ENCODE data around the gene NACC2.

The NACC2 gene

DNA sequence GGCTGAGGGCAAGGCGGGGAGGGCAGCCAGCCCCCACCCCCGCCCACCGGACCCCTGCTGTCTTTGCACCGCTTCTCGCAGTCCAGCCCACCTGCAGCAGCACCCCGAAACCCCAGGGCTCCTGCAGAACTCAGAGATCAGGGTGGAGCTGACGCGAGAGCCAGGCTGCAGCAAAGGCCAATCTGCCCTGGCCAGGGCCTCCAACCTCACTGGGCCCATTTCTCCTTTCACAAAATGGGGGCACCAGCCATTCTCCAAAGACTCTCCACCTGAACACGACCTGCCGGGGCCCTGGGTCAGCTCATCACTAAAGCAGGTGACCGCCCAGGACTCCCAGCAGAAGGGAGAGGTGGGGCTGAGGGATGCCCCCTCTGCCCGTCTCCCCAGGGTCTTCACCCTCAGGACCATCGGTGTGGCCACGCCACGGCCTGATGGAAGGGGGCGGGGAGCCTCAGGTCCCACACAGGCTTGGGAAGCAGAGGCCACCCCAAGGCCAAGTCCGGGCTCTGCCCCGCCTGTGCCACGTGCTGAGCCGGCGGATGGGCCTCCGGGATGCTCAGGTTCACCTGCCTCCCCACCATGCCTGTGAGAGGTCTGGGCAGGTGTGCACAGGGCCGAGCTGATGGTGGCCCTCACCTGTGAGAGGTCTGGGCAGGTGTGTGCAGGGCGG is 13.1 kb downstream of the NACC2 start:
- H3K27ac ChIP-seq = no peak overlapping the region
- H3K27me3 ChIP-seq (ENCODE audit: control insufficient read depth, insufficient read depth, low read length) = no peaks in the 10 kb centered on the region
- TF ChIP-seq, protein P1, sequence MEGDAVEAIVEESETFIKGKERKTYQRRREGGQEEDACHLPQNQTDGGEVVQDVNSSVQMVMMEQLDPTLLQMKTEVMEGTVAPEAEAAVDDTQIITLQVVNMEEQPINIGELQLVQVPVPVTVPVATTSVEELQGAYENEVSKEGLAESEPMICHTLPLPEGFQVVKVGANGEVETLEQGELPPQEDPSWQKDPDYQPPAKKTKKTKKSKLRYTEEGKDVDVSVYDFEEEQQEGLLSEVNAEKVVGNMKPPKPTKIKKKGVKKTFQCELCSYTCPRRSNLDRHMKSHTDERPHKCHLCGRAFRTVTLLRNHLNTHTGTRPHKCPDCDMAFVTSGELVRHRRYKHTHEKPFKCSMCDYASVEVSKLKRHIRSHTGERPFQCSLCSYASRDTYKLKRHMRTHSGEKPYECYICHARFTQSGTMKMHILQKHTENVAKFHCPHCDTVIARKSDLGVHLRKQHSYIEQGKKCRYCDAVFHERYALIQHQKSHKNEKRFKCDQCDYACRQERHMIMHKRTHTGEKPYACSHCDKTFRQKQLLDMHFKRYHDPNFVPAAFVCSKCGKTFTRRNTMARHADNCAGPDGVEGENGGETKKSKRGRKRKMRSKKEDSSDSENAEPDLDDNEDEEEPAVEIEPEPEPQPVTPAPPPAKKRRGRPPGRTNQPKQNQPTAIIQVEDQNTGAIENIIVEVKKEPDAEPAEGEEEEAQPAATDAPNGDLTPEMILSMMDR (IDR thresholded peaks at IDR 0.05) = no peak
- no peaks in the 10 kb centered on the region for H3K9me3 ChIP-seq (ENCODE audit: control insufficient read depth, low read length)
- peaks cover 4% of the 10 kb centered on the region for H3K4me1 ChIP-seq
- H3K36me3 ChIP-seq (ENCODE audit: control insufficient read depth, insufficient read depth, low read length) = no peaks in the 10 kb centered on the region
- no peak overlapping the region for H3K4me2 ChIP-seq (ENCODE audit: low read length)
- no peak overlapping the region for H2AFZ ChIP-seq
- no peak overlapping the region for H3K4me3 ChIP-seq (ENCODE audit: low read depth, low read length)
- H3K79me2 ChIP-seq = peaks cover 24% of the 10 kb centered on the region
- no peak overlapping the region for H3K9ac ChIP-seq

DNA sequence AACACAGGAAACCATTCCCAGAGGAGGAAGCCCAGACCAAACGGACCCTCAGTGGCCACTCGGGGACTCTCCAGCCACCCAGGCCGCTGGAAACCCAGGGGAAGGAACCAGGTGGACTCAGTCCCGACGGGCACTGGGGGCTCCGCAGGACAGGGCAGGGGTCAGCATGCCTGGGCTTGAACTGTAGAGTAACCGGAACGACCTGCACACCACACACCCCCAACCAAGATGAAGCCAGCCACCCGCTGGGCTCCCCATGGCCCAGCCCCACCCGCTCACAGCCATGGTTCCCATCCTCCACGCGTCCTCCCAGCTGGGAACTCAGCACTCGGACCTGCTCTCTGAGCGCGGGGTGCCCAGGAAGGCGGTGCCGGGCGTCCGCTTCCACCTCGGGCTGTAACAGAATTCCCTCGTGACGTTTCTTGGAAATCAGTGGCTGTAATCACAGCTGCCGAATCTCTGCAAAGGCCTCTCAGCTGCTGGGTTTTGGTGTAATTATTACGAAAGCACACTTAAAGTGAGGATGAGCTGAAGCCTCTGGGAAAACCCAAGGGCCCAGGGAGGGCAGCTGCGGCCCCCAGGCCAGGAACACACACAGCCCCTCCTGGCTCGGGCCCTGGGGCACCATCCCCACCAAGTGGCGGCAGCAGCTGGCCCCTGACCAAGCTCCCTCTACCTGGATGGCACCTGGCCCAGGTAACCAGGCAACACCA is 13.8 kb downstream of the NACC2 start:
- TF ChIP-seq, protein P1 (IDR thresholded peaks at IDR 0.05) = no peak
- no peak overlapping the region for H3K9ac ChIP-seq
- H3K36me3 ChIP-seq (ENCODE audit: control insufficient read depth, insufficient read depth, low read length) = no peaks in the 10 kb centered on the region
- H3K4me3 ChIP-seq (ENCODE audit: low read depth, low read length) = no peak overlapping the region
- no peaks in the 10 kb centered on the region for H3K9me3 ChIP-seq (ENCODE audit: control insufficient read depth, low read length)
- no peak overlapping the region for H2AFZ ChIP-seq
- no peak overlapping the region for H3K27ac ChIP-seq
- H3K79me2 ChIP-seq = peaks cover 20% of the 10 kb centered on the region
- peaks cover 4% of the 10 kb centered on the region for H3K4me1 ChIP-seq
- no peaks in the 10 kb centered on the region for H3K27me3 ChIP-seq (ENCODE audit: control insufficient read depth, insufficient read depth, low read length)
- no peak overlapping the region for H3K4me2 ChIP-seq (ENCODE audit: low read length)

DNA sequence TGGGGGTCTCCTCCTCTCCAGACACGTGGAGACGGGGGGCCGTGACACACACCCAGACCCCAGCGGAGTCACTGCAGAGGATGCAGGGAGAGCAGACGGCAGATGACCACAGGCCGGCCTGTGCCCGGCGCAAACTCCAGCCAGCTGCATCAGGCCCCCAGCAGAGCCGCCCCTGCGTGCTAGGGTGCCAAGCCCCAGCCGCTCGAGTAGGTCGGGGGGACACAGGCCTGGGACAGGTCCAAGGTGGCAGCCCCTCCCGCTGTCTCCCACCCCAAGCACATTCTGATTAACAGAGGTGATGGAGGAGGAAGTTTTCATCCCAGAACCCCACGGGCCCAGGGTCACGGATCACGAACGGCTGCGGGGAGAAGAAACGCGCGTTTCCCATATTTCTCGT is 14.4 kb downstream of the NACC2 start:
- Histone ChIP-seq H3K4me1 (peaks cover 4% of the 10 kb centered on the region), H3K4me2 (ENCODE audit: low read length) (no peak overlapping the region), H3K4me3 (ENCODE audit: low read depth, low read length) (no peak overlapping the region), H3K27ac (no peak overlapping the region), H3K27me3 (ENCODE audit: control insufficient read depth, insufficient read depth, low read length) (no peaks in the 10 kb centered on the region), H3K36me3 (ENCODE audit: control insufficient read depth, insufficient read depth, low read length) (no peaks in the 10 kb centered on the region), H2AFZ (no peak overlapping the region), H3K79me2 (peaks cover 18% of the 10 kb centered on the region), H3K9ac (no peak overlapping the region), H3K9me3 (ENCODE audit: control insufficient read depth, low read length) (no peaks in the 10 kb centered on the region)
- TF ChIP-seq, protein P1 (IDR thresholded peaks at IDR 0.05) = no peak

DNA sequence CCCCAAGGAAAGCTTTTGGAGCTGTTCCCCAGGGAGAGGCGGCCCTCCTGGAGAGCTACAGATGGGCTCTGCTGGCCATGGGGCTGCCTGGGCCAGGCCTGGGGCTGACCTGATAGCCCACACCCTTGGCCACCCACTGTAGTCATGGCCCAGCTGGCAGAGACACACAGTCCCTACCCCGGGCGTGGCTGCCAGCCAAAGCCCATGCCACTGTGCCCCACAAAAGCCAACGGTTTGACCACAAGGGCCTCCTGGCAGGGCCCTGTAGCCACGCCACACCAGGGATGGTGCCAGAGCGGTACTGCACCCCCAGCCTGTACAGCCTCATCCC is 15.2 kb downstream of the NACC2 start:
- Histone ChIP-seq H3K4me3 (ENCODE audit: low read depth, low read length) (no peak overlapping the region), H3K9ac (no peak overlapping the region), H3K79me2 (peaks cover 18% of the 10 kb centered on the region), H3K4me2 (ENCODE audit: low read length) (no peak overlapping the region), H2AFZ (no peak overlapping the region), H3K36me3 (ENCODE audit: control insufficient read depth, insufficient read depth, low read length) (no peaks in the 10 kb centered on the region), H3K9me3 (ENCODE audit: control insufficient read depth, low read length) (no peaks in the 10 kb centered on the region), H3K4me1 (peaks cover 4% of the 10 kb centered on the region), H3K27me3 (ENCODE audit: control insufficient read depth, insufficient read depth, low read length) (no peaks in the 10 kb centered on the region), H3K27ac (no peak overlapping the region)
- TF ChIP-seq, protein P1 (IDR thresholded peaks at IDR 0.05) = no peak

Data from parathyroid adenoma (tissue), 2 donors.